Transverse colon (tissue), 4 donors: Measurements from ENCODE around the gene ATR.

Experiments used
- CTCF ChIP-seq, 5 experiments: fragments of 200-600 bp in 3 of 5; fragments of 450-650 bp in 2 of 5; sonication (generic) in 3 of 5; IDR thresholded peaks; 1 replicate in 2 of 5; 2 replicates in 3 of 5; pipeline ENCODE4 v1.5.1; 2016 to 2017; ENCODE audit warnings: antibody characterized with exemption in 5 of 5, inconsistent platforms in 3 of 5, mild to moderate bottlenecking in 2 of 5, moderate library complexity in 1 of 5
- EP300 ChIP-seq: sonication (generic); formaldehyde crosslinking; IDR thresholded peaks from one replicate; pipeline ENCODE4 v1.6.1; 2017; ENCODE audit warnings: antibody characterized with exemption, low read depth
- POLR2A ChIP-seq: fragments of 450-650 bp; IDR thresholded peaks from one replicate; pipeline ENCODE4 v1.6.1; 2016; ENCODE audit warnings: antibody characterized with exemption, mild to moderate bottlenecking, moderate library complexity
- POLR2AphosphoS5 ChIP-seq, 3 donors: sonication (generic); formaldehyde crosslinking; IDR thresholded peaks; one replicate each; pipeline ENCODE4 v1.6.1; 2016; ENCODE audit warnings: antibody characterized with exemption in 3 of 3

- TF ChIP-seq CTCF (IDR thresholded peaks at IDR 0.05) (no peak), POLR2A (no peak), EP300 (no peak), POLR2AphosphoS5 (IDR thresholded peaks at IDR 0.05) (no peak)
Measured at GRCh38 chr3:142625153-142625440, 46.6 kb upstream of the ATR start.
